Measurements from ENCODE around the gene COL6A2.
A peak's percentile ranks its signal among the peaks of the same experiment; 100 is the strongest.

COL6A2 gene

DNA sequence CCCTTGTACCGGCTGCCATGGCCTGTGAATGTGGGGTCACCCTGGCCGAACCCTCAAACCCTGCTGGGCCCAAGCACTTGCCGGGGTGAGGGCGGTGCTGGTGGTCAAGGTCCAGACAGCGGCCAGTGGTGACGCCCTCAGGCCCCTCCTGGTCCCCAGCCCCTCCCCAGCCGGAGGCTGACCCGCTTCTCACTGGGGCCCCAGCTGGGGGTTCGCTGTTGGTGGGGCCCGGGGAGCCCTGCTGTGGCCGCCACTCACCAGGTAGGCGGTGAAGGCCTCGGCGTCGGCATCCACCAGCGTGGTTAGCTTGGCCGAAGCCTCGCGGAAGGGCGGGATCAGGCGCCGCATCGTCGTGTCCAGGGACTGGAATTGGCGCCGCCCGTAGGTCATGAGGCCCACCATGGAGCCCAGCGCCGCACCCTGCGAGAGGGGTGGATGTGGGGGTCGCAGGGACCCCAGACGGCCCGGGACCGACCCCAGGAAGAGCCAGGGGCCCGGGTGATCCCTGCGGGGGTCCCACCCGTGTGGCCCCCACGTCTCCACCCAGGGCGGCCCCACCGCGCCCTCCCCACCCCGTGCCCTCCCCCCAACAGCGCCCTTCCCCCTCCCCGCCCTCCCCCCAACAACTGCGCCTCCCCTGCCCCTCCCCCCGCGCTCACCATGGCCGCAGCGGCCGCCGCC lies 47.4 kb downstream of the COL6A2 start:
- no peak for DNase-seq

GRCh38 chr21:46145840-46146691 lies 48.2 kb downstream of the COL6A2 start:
- DNase-seq, result no peak

DNA sequence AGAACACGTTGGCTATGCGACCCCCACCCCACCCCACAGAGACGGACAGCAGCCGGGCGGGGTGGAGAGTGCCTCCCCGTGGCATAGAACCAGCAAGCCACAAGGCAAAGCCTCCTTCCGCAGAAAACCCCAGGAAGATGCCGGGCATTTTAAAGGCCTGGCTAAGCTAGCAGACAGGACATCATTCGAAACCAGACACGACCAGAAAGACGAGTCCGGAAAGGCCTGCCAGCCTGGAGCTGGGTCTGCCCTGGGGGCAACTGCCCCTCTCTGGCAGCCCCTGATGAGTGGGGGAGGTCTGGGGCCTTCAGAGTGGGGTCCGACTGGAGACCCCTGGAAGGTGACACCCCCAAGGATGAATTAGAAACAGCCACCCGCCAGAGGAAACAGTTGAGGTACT lies 48.9 kb downstream of the COL6A2 start:
- DNase-seq, result no peak

DNA sequence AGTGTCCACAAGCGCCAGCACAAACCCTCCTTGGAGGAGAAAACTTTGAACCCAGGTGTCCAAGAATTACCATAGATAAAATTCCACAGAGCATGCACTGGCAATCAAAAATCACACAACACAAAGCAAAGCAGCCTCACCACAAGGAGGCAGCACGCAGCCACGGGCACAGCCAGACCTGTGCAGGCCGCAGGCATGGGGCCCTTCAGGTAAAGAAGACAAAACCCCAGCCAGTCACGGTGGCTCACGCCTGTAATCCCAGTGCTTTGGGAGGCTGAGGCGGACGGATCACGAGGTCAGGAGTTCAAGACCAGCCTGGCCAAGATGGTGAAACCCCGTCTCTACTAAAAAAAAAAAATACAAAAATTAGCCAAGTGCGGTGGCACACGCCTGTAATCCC lies 49.5 kb downstream of the COL6A2 start:
- DNase-seq, result peak; percentile 83

- no peak for DNase-seq
Observed at GRCh38 chr21:46148106-46148505, 50.2 kb downstream of the COL6A2 start.

- DNase-seq, result no peak
Observed at GRCh38 chr21:46149205-46149901, 51.4 kb downstream of the COL6A2 start.

GRCh38 chr21:46150073-46150472 lies 52.2 kb downstream of the COL6A2 start:
- DNase-seq, result no peak

DNA sequence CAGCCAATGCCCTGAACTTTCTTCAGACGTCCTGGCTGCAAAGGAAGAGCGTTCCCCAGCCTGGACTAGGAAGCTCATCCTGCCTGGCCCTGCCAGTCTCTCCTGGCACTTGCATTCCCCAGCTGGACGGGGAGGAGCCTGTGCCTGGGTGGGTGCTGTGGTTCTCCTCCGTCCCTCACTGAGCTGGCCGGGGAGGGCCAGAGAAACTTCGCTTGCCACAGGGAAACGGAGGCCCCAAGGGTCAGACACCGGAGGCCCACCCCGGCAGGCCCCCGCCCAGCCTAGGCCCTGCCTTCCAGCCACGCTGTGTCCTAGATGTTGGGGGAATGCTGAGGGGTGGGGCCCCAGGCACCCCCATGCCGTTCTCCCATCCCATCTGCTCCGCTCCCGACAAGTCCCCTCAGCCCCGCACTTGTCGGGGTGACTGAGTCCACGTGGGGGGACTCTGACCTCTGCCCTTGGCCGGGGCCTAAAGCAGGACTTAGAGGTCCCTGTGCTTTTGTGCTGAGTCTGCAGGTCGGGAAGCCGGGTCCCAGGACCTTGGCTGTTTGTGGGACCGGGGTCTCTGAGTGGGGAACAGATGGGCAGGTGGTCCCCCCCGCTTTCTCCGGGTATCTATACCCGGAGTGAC lies 52.7 kb downstream of the COL6A2 start:
- DNase-seq, result no peak

- DNase-seq, result no peak
Observed at GRCh38 chr21:46151261-46151988, 53.5 kb downstream of the COL6A2 start.

GRCh38 chr21:46151989-46152926 lies 54.3 kb downstream of the COL6A2 start:
- no peak for DNase-seq

DNA sequence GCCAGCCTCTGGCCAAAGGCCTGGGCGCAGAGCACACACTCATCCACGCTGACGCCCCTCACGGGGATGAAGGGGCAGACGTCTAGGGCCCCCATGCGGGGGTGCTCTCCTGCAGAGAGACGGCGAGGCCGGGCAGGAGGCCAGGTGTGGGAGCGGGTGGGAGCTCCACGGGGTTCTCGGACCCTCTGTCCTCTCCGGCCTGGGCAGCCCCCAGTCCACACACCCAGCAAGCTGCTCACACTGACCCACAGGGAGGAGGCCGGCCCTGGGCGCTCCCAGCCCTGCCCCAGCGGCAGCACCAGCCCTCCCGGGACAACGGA lies 55.0 kb downstream of the COL6A2 start:
- no peak for DNase-seq

DNA sequence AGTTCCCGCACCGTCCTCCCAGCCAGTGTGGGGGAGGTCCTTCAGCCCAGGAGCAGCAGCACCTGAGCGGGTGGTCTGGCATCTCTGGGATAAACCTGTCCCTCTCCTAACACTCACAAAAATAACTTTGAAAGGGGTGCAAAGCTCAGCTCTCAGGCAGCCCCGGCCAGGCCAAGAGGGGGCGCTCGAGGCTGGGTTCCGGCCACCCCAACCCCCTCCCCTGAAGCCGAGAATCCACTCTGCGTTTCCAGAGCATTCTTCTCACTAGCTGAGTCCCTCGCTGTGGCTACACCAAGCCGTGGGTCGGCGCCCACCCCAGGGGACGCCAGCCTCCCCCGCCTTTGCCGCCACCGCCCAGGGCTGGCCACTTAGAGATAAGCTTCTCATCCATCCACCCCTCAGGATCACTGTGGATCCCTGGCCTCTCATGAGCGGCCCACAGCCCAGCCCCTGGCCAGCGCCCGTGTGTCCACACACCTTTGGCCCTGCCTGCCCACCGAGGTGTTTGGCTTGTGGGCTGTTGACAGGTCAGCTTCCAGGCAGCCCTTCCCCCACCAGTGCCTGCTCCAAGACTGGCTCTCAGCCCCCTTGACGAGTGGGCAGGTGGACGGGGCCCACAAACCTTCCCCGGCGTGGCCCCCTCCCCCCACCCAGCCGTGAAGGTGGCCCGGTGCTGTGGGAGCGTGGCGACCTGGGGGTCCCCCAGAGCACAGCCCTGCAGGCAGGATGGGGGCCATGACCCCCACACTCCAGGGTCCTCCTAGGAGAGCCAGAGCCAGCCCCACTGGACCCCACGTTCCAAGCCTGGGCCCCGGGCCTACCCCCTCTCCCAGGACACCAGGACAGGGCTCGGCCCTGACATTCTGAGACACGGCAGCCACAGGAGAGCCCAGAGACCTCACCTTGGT lies 55.6 kb downstream of the COL6A2 start:
- peak; percentile 48 for DNase-seq

DNA sequence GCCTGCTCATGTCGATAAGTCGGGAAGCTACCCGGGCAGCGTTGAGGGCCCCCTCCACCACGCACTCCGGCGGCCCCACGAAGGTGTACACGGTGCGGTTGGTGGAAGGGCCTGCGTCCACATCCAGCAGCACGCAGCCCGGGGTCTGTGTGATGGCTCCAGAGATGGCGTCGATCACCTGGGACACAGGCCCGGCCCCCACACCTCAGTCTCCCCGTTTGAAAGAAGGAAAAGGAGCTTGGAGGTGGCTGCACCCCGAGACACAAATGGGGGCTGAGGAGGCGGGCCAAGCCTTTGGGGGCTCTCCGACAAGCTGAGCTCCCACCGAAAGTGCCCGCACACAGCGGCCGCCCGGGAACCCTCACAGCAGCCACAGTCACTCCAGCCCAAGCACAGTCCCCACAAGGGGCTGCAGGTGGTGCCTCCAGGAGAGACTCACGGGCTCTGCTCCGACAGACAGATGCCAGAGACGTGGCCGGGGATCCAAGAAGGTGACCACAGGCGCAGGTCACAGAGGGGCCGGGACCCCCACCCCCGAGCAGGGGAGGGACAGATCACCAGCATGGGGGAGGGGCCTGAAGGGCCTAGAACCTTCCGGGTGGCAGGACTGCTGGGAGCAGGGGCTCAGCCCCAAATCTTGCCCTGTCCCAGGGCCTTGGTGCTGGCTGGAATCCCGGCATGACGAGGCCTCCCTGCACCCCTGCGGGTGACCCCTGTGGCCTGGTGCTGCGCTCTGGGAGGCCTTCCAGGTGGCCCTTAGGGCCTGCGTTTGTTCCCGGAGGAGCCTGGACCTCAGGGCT lies 56.4 kb downstream of the COL6A2 start:
- DNase-seq, result no peak

DNA sequence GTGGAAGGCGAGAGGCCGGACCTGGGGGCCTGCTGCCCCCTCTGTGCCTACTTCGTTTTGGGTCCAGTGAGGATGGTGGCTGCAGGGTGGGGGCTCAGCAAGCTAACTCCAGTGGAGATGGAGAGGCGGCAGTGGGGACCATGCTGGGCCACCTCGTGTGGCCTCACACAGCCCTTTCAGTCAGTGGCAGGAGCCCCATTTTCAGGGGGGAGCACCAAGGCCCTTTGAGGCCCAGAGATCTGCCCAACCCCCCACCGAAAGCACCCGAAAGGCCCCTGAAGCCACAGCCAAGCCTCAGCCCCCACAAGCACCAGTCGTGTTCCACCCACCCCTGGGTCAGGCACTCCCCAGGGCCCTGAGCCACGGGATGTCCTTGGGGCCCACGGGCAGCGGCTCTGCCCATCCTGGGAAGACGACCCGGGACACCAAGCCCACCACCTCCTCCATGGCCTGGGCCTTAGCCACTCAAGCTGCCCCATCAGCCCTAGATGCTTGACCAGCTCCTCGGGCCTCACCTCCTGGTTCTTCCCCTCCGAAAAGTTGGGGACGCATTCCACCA lies 57.1 kb downstream of the COL6A2 start:
- DNase-seq, result no peak

GRCh38 chr21:46155514-46156377 lies 57.8 kb downstream of the COL6A2 start, which contains the start of gene FTCD:
Gene FTCD, minus strand, starts transcription at chr21:46155579. Its CDS starts 56 bp downstream, at chr21:46155523.
- DNase-seq, result no peak

- no peak for DNase-seq
Observed at GRCh38 chr21:46156378-46156645, 58.4 kb downstream of the COL6A2 start.

GRCh38 chr21:46156678-46157077 lies 58.8 kb downstream of the COL6A2 start:
- DNase-seq, result no peak

- no peak for DNase-seq
Observed at GRCh38 chr21:46157396-46157986, 59.6 kb downstream of the COL6A2 start.

All from RPMI8226 (cell line).